Measurements from ENCODE around the gene BECN2.

Gene BECN2

GRCh38 chr1:241963722-241964121 is 6.2 kb downstream of the BECN2 start:
- Histone ChIP-seq H3K9me3 (ENCODE audit: insufficient read depth, low read length) (no peaks in the 10 kb centered on the region), H3K4me3 (ENCODE audit: insufficient read depth, low read length, poor library complexity, severe bottlenecking) (no peak overlapping the region), H4K20me1 (ENCODE audit: low read depth, low read length) (no peaks in the 10 kb centered on the region), H3K9me2 (replicated peaks; ENCODE audit: insufficient read depth, low read length) (no peaks in the 10 kb centered on the region), H3K27ac (ENCODE audit: low read depth, low read length) (no peak overlapping the region), H3K9ac (ENCODE audit: low read length) (no peak overlapping the region), H3K27me3 (ENCODE audit: low read length) (no peaks in the 10 kb centered on the region), H3K4me2 (ENCODE audit: low read depth, low read length, poor library complexity, severe bottlenecking) (no peak overlapping the region), H2AFZ (ENCODE audit: low read depth, low read length, severe bottlenecking) (no peak overlapping the region), H3K79me2 (ENCODE audit: insufficient read depth, low read length) (no peaks in the 10 kb centered on the region), H3K36me3 (ENCODE audit: low read length) (no peaks in the 10 kb centered on the region), H3F3A (ENCODE audit: insufficient read depth) (no peaks in the 10 kb centered on the region)
- TF ChIP-seq CTCF (IDR thresholded peaks at IDR 0.05; ENCODE audit: insufficient read depth, low read length, poor library complexity, severe bottlenecking) (no peak), EZH2phosphoT487 (conservative IDR thresholded peaks at IDR 0.05; ENCODE audit: low read length) (no peak)

GRCh38 chr1:241964550-241965282 is 7.1 kb downstream of the BECN2 start:
- no peaks in the 10 kb centered on the region for H3K27me3 ChIP-seq (ENCODE audit: low read length)
- no peak overlapping the region for H3K9ac ChIP-seq (ENCODE audit: low read length)
- TF ChIP-seq EZH2phosphoT487 (conservative IDR thresholded peaks at IDR 0.05; ENCODE audit: low read length) (no peak), CTCF (IDR thresholded peaks at IDR 0.05; ENCODE audit: insufficient read depth, low read length, poor library complexity, severe bottlenecking) (no peak)
- no peak overlapping the region for H2AFZ ChIP-seq (ENCODE audit: low read depth, low read length, severe bottlenecking)
- no peaks in the 10 kb centered on the region for H4K20me1 ChIP-seq (ENCODE audit: low read depth, low read length)
- no peaks in the 10 kb centered on the region for H3K9me3 ChIP-seq (ENCODE audit: insufficient read depth, low read length)
- no peak overlapping the region for H3K27ac ChIP-seq (ENCODE audit: low read depth, low read length)
- H3K9me2 ChIP-seq (replicated peaks; ENCODE audit: insufficient read depth, low read length): no peaks in the 10 kb centered on the region
- no peaks in the 10 kb centered on the region for H3K79me2 ChIP-seq (ENCODE audit: insufficient read depth, low read length)
- no peak overlapping the region for H3K4me3 ChIP-seq (ENCODE audit: insufficient read depth, low read length, poor library complexity, severe bottlenecking)
- no peak overlapping the region for H3K4me2 ChIP-seq (ENCODE audit: low read depth, low read length, poor library complexity, severe bottlenecking)
- no peaks in the 10 kb centered on the region for H3F3A ChIP-seq (ENCODE audit: insufficient read depth)
- no peaks in the 10 kb centered on the region for H3K36me3 ChIP-seq (ENCODE audit: low read length)

GRCh38 chr1:241968611-241969010 is 11.0 kb downstream of the BECN2 start:
- H3K27ac ChIP-seq (ENCODE audit: low read depth, low read length): no peak overlapping the region
- H4K20me1 ChIP-seq (ENCODE audit: low read depth, low read length): no peaks in the 10 kb centered on the region
- H3K9me3 ChIP-seq (ENCODE audit: insufficient read depth, low read length): no peaks in the 10 kb centered on the region
- TF ChIP-seq EZH2phosphoT487 (conservative IDR thresholded peaks at IDR 0.05; ENCODE audit: low read length): no peak
- TF ChIP-seq CTCF (IDR thresholded peaks at IDR 0.05; ENCODE audit: insufficient read depth, low read length, poor library complexity, severe bottlenecking): no peak
- H3K79me2 ChIP-seq (ENCODE audit: insufficient read depth, low read length): no peaks in the 10 kb centered on the region
- H3K36me3 ChIP-seq (ENCODE audit: low read length): no peaks in the 10 kb centered on the region
- no peaks in the 10 kb centered on the region for H3K9me2 ChIP-seq (replicated peaks; ENCODE audit: insufficient read depth, low read length)
- H3K27me3 ChIP-seq (ENCODE audit: low read length): no peaks in the 10 kb centered on the region
- no peaks in the 10 kb centered on the region for H3F3A ChIP-seq (ENCODE audit: insufficient read depth)
- no peak overlapping the region for H2AFZ ChIP-seq (ENCODE audit: low read depth, low read length, severe bottlenecking)
- H3K9ac ChIP-seq (ENCODE audit: low read length): no peak overlapping the region
- no peak overlapping the region for H3K4me3 ChIP-seq (ENCODE audit: insufficient read depth, low read length, poor library complexity, severe bottlenecking)
- H3K4me2 ChIP-seq (ENCODE audit: low read depth, low read length, poor library complexity, severe bottlenecking): no peak overlapping the region
